Measurements from ENCODE around the gene GNS. TPM values are rescaled to one million over a fixed set of nuclear protein-coding genes. Genes with fewer than 3 reads are reported as not detected.

The GNS gene
- total and polyA plus RNA-seq, 7 experiments from 2014 or later, result 24.4 to 62.8 (median 36.0) TPM

DNA sequence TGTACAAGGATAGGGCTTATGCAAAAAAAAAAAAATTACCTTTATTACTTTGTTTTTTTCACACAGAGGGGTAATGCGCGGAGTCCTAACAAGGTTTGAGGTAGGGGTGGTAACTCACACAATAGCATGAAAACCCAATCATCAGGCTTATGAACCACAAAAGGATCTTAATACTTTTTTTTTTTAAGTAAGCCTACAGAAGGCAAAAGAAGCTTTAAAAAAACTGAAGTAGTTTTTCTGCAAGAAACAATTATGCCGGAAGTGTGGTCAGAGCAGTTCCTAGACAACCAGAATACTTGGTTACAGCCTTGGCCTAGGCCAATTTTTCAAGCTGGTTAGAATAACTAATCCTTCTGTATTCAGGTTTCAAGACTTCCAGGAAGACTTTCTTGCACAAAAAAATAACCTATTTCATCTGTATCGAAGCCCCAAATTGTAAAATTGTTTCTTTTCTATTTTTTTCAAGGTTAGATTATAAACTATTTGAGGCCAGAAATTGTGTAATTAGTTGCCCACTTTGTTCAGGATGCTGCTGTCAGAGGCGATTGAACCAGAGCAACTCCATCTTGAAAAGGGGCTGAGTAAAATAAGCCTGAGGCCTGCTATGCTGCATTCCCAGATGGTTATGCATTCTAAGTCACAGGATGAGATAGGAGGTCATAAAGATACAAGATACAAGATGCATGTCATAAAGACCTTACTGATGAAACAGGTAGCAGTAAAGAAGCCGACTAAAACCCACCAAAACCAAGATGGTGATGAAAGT, 1.8 kb upstream of the GNS start:
- DNase-seq, result peak in 5 of 9 donors; percentile 12 to 25 (median 17)
- ATAC-seq, result peak; percentile 16
- H3K27ac ChIP-seq (ENCODE audit: low read depth, low read length), result no peak overlapping the region
- peaks cover 0 to 21% of the 10 kb centered on the region in 2 donors for H3K4me1 ChIP-seq (ENCODE audit: control insufficient read depth in 2 of 2, insufficient read depth in 2 of 2, low read length in 2 of 2)
- H3K36me3 ChIP-seq (ENCODE audit: control insufficient read depth in 2 of 3, insufficient read depth in 3 of 3, low read length in 3 of 3), result peaks cover 0 to 7% (median 0%) of the 10 kb centered on the region in 3 experiments
- H3K27ac Mint-ChIP-seq, result peak overlapping the region in 4 of 9 donors; percentile 19 to 60 (median 23)
- no peaks in the 10 kb centered on the region for H3K9me3 Mint-ChIP-seq
- H3K36me3 Mint-ChIP-seq, result peaks cover 0 to 4% (median 0%) of the 10 kb centered on the region in 5 donors
- H3K27me3 Mint-ChIP-seq, result peaks cover 0 to 9% (median 0%) of the 10 kb centered on the region in 5 donors
- no peaks in the 10 kb centered on the region for H3K9me3 ChIP-seq (ENCODE audit: control insufficient read depth in 2 of 3, low read length in 3 of 3)
- CTCF ChIA-PET, result interaction anchor here (0.6 kb wide), 1 partner anchor 1390 kb away, joined by 3 read pairs; no protein-coding TSS in a partner anchor
- H3K4me3 ChIP-seq (ENCODE audit: low read length), result no peak overlapping the region
- H3K4me1 Mint-ChIP-seq, result peaks cover 16 to 51% (median 37%) of the 10 kb centered on the region in 7 donors
- H3K27me3 ChIP-seq (ENCODE audit: control insufficient read depth in 2 of 2, insufficient read depth in 2 of 2, low read length in 2 of 2), result no peaks in the 10 kb centered on the region
- POLR2A ChIA-PET, result no interaction called here
- peak overlapping the region in 1 of 10 donors; percentile 27 for H3K4me3 Mint-ChIP-seq
- intact Hi-C loops (cut with micrococcal nuclease), result no loop called here

DNA sequence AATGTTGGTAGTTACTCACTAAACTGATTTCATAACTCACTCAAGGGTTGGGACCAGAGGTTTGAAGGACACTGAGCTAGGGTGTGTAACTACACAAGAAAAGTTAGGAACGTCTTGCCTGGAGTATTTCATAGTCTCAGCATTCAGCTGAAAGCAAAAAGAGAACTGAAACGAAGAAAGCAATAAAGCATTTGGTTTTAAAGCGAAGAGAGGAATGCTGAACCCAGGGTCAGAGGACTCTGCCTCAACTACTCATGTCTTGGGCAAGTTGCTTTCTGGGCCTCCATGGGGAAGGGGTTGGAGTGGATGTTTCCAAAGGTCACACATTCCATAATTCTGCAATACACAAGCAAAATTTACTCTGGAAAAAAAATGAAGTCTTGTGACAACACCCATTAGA, 1.4 kb downstream of the GNS start:
- POLR2A ChIA-PET, result no interaction called here
- peaks cover 0 to 17% (median 0%) of the 10 kb centered on the region in 3 experiments for H3K36me3 ChIP-seq (ENCODE audit: control insufficient read depth in 2 of 3, insufficient read depth in 3 of 3, low read length in 3 of 3)
- Mint-ChIP-seq H3K4me1 (peaks cover 22 to 69% (median 53%) of the 10 kb centered on the region in 7 donors), H3K9me3 (no peaks in the 10 kb centered on the region), H3K4me3 (peak overlapping the region; percentile 28 to 97 (median 88)), H3K36me3 (peaks cover 0 to 11% (median 8%) of the 10 kb centered on the region in 5 donors), H3K27ac (peak overlapping the region in 8 of 9 donors; percentile 21 to 96 (median 58)), H3K27me3 (peaks cover 0 to 2% (median 0%) of the 10 kb centered on the region in 5 donors)
- DNase-seq (no peak), ATAC-seq (no peak)
- no peaks in the 10 kb centered on the region for H3K9me3 ChIP-seq (ENCODE audit: control insufficient read depth in 2 of 3, low read length in 3 of 3)
- no peaks in the 10 kb centered on the region for H3K27me3 ChIP-seq (ENCODE audit: control insufficient read depth in 2 of 2, insufficient read depth in 2 of 2, low read length in 2 of 2)
- H3K4me1 ChIP-seq (ENCODE audit: control insufficient read depth in 2 of 2, insufficient read depth in 2 of 2, low read length in 2 of 2), result peaks cover 0 to 21% of the 10 kb centered on the region in 2 donors
- CTCF ChIA-PET, result no interaction called here
- intact Hi-C loops (cut with micrococcal nuclease), result loop anchor here (2.0 to 5.0 kb wide), 3 partner anchors 305 to 977 kb away; partner anchors contain the start of genes TBK1 (in 2 of the 2) and LEMD3 (in 1 of the 2)
- no peak overlapping the region for H3K27ac ChIP-seq (ENCODE audit: low read depth, low read length)
- H3K4me3 ChIP-seq (ENCODE audit: low read length), result no peak overlapping the region

DNA sequence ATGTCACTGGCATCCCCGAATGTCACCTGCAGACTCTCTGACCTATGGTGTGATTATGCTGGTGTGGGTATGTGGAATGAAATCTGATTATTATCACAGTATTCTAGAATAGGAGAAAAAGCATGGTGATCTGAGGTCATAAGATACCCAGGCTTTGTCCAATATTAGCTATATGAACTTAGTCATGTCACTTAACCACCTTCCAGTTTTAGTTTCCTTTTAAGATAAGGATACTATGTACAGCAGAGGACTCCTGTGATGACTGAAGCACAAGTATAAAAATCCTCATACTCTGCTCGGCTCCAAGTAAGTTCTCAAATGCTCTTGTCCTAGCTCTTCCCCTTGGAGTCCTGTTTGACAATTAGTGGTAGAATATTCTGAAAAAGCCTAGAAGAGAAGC, 2.8 kb downstream of the GNS start:
- H3K27ac Mint-ChIP-seq, result peak overlapping the region in 6 of 9 donors; percentile 9 to 69 (median 44)
- ATAC-seq (no peak), DNase-seq (no peak)
- peaks cover 0 to 20% (median 8%) of the 10 kb centered on the region in 5 donors for H3K36me3 Mint-ChIP-seq
- peaks cover 0 to 22% (median 0%) of the 10 kb centered on the region in 3 experiments for H3K36me3 ChIP-seq (ENCODE audit: control insufficient read depth in 2 of 3, insufficient read depth in 3 of 3, low read length in 3 of 3)
- no peaks in the 10 kb centered on the region for H3K27me3 ChIP-seq (ENCODE audit: control insufficient read depth in 2 of 2, insufficient read depth in 2 of 2, low read length in 2 of 2)
- H3K4me3 ChIP-seq (ENCODE audit: low read length), result no peak overlapping the region
- no peak overlapping the region for H3K4me3 Mint-ChIP-seq
- H3K4me1 Mint-ChIP-seq, result peaks cover 22 to 65% (median 53%) of the 10 kb centered on the region in 7 donors
- no peaks in the 10 kb centered on the region for H3K9me3 ChIP-seq (ENCODE audit: control insufficient read depth in 2 of 3, low read length in 3 of 3)
- peaks cover 0 to 21% of the 10 kb centered on the region in 2 donors for H3K4me1 ChIP-seq (ENCODE audit: control insufficient read depth in 2 of 2, insufficient read depth in 2 of 2, low read length in 2 of 2)
- no peak overlapping the region for H3K27ac ChIP-seq (ENCODE audit: low read depth, low read length)
- ChIA-PET POLR2A (no interaction called here), CTCF (interaction anchor here (0.7 kb wide), 1 partner anchor 213 kb away, joined by 3 read pairs; no protein-coding TSS in a partner anchor)
- H3K27me3 Mint-ChIP-seq, result no peaks in the 10 kb centered on the region
- intact Hi-C loops (cut with micrococcal nuclease), result loop anchor here in 1 of 2 donors (5.0 kb wide), 1 partner anchor 411 kb away; the partner anchor contains the start of gene LEMD3
- no peaks in the 10 kb centered on the region for H3K9me3 Mint-ChIP-seq

DNA sequence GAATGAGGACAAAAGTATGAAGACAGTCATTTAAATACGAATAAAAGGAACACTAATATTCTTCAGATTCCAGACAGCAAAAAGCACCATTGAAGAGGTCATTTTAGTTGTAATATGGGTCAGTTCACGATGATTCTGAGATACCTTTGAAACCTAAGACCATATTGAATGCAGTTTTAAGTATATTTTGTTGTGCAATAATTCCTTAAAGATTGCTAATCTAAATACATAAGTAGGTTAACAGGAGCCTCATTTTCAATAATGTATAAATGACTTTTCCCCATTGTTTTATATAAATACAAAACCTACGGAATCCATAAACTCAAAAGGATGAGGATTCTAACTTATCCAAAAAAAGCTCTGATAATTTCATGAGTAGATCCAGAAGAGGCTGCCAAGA, 5.8 kb downstream of the GNS start:
- intact Hi-C loops (cut with micrococcal nuclease), result no loop called here
- no peak overlapping the region for H3K27ac Mint-ChIP-seq
- DNase-seq, result no peak

DNA sequence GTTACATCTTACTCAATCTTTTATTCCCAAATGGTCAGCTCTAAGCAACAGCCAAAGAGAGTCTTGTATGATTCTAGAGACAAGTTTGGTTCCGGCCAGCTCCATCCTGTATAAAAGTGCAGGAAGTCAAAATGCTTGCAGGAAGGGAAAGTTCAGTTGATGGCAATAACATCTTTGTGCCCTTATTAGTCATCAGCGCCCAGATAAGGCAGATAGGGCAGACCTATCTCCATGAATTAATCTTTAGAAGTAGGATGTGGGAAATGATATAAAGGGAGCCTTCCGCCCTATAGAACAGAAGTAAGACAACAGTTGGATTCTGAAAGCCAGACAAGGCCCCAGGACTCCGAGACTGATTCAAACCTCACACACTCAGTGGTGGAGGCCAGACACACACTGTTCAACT, 6.4 kb downstream of the GNS start:
- Histone ChIP-seq H3K36me3 (ENCODE audit: control insufficient read depth in 2 of 3, insufficient read depth in 3 of 3, low read length in 3 of 3) (peaks cover 0 to 21% (median 0%) of the 10 kb centered on the region in 3 experiments), H3K4me1 (ENCODE audit: control insufficient read depth in 2 of 2, insufficient read depth in 2 of 2, low read length in 2 of 2) (peaks cover 0 to 1% of the 10 kb centered on the region in 2 donors), H3K27me3 (ENCODE audit: control insufficient read depth in 2 of 2, insufficient read depth in 2 of 2, low read length in 2 of 2) (no peaks in the 10 kb centered on the region), H3K4me3 (ENCODE audit: low read length) (no peak overlapping the region), H3K27ac (ENCODE audit: low read depth, low read length) (no peak overlapping the region), H3K9me3 (ENCODE audit: control insufficient read depth in 2 of 3, low read length in 3 of 3) (no peaks in the 10 kb centered on the region)
- Mint-ChIP-seq H3K36me3 (peaks cover 4 to 43% (median 21%) of the 10 kb centered on the region in 5 donors), H3K9me3 (no peaks in the 10 kb centered on the region), H3K27me3 (no peaks in the 10 kb centered on the region), H3K27ac (no peak overlapping the region), H3K4me3 (no peak overlapping the region), H3K4me1 (peaks cover 15 to 40% (median 33%) of the 10 kb centered on the region in 7 donors)
- CTCF ChIA-PET, result no interaction called here
- intact Hi-C loops (cut with micrococcal nuclease), result no loop called here
- no peak for DNase-seq
- ATAC-seq, result peak; percentile 32
- POLR2A ChIA-PET, result no interaction called here

More for the DNA sequence above, 5.8 kb downstream of the GNS start:
- Mint-ChIP-seq H3K9me3 (no peaks in the 10 kb centered on the region), H3K4me3 (no peak overlapping the region), H3K27me3 (no peaks in the 10 kb centered on the region), H3K36me3 (peaks cover 2 to 37% (median 18%) of the 10 kb centered on the region in 5 donors), H3K4me1 (peaks cover 17 to 45% (median 37%) of the 10 kb centered on the region in 7 donors)
- Histone ChIP-seq H3K9me3 (ENCODE audit: control insufficient read depth in 2 of 3, low read length in 3 of 3) (no peaks in the 10 kb centered on the region), H3K36me3 (ENCODE audit: control insufficient read depth in 2 of 3, insufficient read depth in 3 of 3, low read length in 3 of 3) (peaks cover 0 to 21% (median 0%) of the 10 kb centered on the region in 3 experiments), H3K4me3 (ENCODE audit: low read length) (no peak overlapping the region), H3K27ac (ENCODE audit: low read depth, low read length) (no peak overlapping the region), H3K27me3 (ENCODE audit: control insufficient read depth in 2 of 2, insufficient read depth in 2 of 2, low read length in 2 of 2) (no peaks in the 10 kb centered on the region), H3K4me1 (ENCODE audit: control insufficient read depth in 2 of 2, insufficient read depth in 2 of 2, low read length in 2 of 2) (peaks cover 0 to 7% of the 10 kb centered on the region in 2 donors)
- ChIA-PET POLR2A (no interaction called here), CTCF (no interaction called here)
- no peak for ATAC-seq

DNA sequence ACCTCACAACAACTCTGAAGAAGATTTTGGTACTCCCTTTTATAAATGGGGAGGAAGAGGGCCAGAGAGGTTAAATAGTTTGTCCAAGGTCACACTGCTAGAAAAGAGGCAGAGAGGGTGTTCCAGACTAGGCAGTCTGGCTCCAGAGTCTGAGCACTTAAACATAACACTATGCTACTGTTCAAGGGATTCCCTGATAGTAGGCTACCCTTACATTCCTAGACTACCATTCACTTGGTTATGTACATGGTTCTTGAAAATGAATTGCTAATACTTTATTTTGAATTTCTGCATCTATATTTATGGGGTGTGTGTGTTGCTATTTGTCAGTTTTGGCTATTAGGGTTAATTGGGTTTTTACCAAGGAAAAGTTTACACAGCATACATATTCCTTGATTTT, 7.2 kb downstream of the GNS start:
- Histone ChIP-seq H3K27me3 (ENCODE audit: control insufficient read depth in 2 of 2, insufficient read depth in 2 of 2, low read length in 2 of 2) (no peaks in the 10 kb centered on the region), H3K27ac (ENCODE audit: low read depth, low read length) (no peak overlapping the region), H3K4me3 (ENCODE audit: low read length) (no peak overlapping the region), H3K9me3 (ENCODE audit: control insufficient read depth in 2 of 3, low read length in 3 of 3) (no peaks in the 10 kb centered on the region), H3K36me3 (ENCODE audit: control insufficient read depth in 2 of 3, insufficient read depth in 3 of 3, low read length in 3 of 3) (peaks cover 0 to 21% (median 0%) of the 10 kb centered on the region in 3 experiments), H3K4me1 (ENCODE audit: control insufficient read depth in 2 of 2, insufficient read depth in 2 of 2, low read length in 2 of 2) (no peaks in the 10 kb centered on the region)
- Mint-ChIP-seq H3K4me1 (peaks cover 7 to 31% (median 28%) of the 10 kb centered on the region in 7 donors), H3K36me3 (peaks cover 4 to 50% (median 23%) of the 10 kb centered on the region in 5 donors), H3K4me3 (no peak overlapping the region), H3K27ac (no peak overlapping the region), H3K9me3 (no peaks in the 10 kb centered on the region), H3K27me3 (no peaks in the 10 kb centered on the region)
- DNase-seq, result no peak
- ATAC-seq, result no peak
- CTCF ChIA-PET, result no interaction called here
- POLR2A ChIA-PET, result no interaction called here
- intact Hi-C loops (cut with micrococcal nuclease), result no loop called here
